Measurements from ENCODE around the gene POLR2J3. TPM values are rescaled to one million over a fixed set of nuclear protein-coding genes. Genes with fewer than 3 reads are reported as not detected.
A peak's percentile ranks its signal among the peaks of the same experiment; 100 is the strongest.
"Not testable (repeated sequence)": the region's sequence is repeated elsewhere in the genome, so short reads cannot be mapped to it uniquely, and the experiment has no call there.

POLR2J3 gene
- total RNA-seq, 1 experiment from 2014 or later: 14.0 TPM

GRCh38 chr7:102527822-102528793 lies 44.3 kb downstream of the POLR2J3 start:
- H3K79me2 ChIP-seq (ENCODE audit: insufficient read depth, low read length); H3K4me2 ChIP-seq (ENCODE audit: low read length); ATAC-seq; RAD21 ChIA-PET (ENCODE audit: low non-redundant PET in 1 of 2, low total read pairs in 2 of 2, uncharacterized antibody in 2 of 2, unreplicated experiment in 2 of 2); H3K27me3 ChIP-seq (ENCODE audit: insufficient read depth, low read length); intact Hi-C loops (cut with micrococcal nuclease); H3K36me3 ChIP-seq (ENCODE audit: control insufficient read depth in 1 of 2, insufficient read depth in 2 of 2, low read length in 2 of 2); H3K9me3 ChIP-seq (ENCODE audit: control insufficient read depth in 1 of 2, insufficient read depth in 1 of 2, low read depth in 1 of 2, low read length in 2 of 2); CTCF ChIA-PET; H3K27ac ChIP-seq (ENCODE audit: low read depth, low read length); H3K9ac ChIP-seq (ENCODE audit: low read length); H3K4me3 ChIP-seq (replicated peaks in 1 of 2; ENCODE audit: low read depth in 1 of 2, low read length in 2 of 2); H3K4me1 ChIP-seq (ENCODE audit: control insufficient read depth in 1 of 2, insufficient read depth in 2 of 2, low read length in 2 of 2); H2AFZ ChIP-seq (ENCODE audit: low read depth, low read length, poor library complexity, severe bottlenecking); POLR2A ChIA-PET; H4K20me1 ChIP-seq (ENCODE audit: insufficient read depth); DNase-seq (ENCODE audit: low read depth, low spot score); H3K9me2 ChIP-seq (ENCODE audit: insufficient read depth); BruUV-seq (replicated peaks): not testable (repeated sequence)

DNA sequence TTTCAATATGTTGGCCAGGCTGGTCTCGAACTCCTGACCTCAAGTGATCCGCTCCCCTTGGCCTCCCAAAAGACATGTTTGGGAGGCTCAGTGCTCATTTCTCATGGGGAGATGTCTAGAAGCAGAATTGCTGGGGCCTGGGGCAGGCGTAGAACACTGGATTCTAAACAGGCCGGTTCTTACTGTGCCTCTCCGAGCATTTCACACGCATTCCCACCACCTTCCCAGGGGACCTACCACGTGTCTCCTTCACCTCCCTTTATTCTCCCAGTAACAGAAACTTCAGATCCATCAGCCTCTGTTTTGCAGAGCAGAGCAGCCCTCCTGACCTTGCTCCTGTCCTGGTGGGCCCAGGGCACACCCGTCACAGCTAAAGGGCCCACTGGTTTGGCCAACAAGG lies 45.2 kb downstream of the POLR2J3 start:
- CTCF ChIA-PET: not testable (repeated sequence)

DNA sequence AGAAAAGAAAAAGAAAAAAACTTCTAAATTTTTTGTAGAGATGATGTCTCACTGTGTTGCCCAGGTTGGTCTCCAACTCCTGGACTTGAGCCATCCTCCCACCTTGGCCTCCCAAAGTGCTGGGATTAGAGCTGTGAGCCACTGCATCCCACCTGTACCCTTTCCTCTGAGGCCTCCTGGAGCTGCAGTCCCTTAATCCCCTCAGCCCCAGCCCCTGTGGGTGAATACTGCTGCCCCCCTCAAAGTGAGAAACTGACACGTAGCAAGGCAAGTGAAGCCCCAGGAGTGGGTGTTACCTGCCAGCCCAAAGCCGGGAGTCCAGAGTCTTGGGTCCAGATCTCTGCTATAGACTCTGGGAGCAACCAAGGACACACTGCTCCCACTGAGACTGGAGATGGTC lies 47.6 kb downstream of the POLR2J3 start:
- H2AFZ ChIP-seq (ENCODE audit: low read depth, low read length, poor library complexity, severe bottlenecking); H3K9ac ChIP-seq (ENCODE audit: low read length); H3K27ac ChIP-seq (ENCODE audit: low read depth, low read length); intact Hi-C loops (cut with micrococcal nuclease); H3K9me3 ChIP-seq (ENCODE audit: control insufficient read depth in 1 of 2, insufficient read depth in 1 of 2, low read depth in 1 of 2, low read length in 2 of 2); H4K20me1 ChIP-seq (ENCODE audit: insufficient read depth); CTCF ChIA-PET; H3K4me2 ChIP-seq (ENCODE audit: low read length); H3K79me2 ChIP-seq (ENCODE audit: insufficient read depth, low read length); H3K27me3 ChIP-seq (ENCODE audit: insufficient read depth, low read length); RAD21 ChIA-PET (ENCODE audit: low non-redundant PET in 1 of 2, low total read pairs in 2 of 2, uncharacterized antibody in 2 of 2, unreplicated experiment in 2 of 2); H3K36me3 ChIP-seq (ENCODE audit: control insufficient read depth in 1 of 2, insufficient read depth in 2 of 2, low read length in 2 of 2); BruUV-seq (replicated peaks); H3K4me3 ChIP-seq (replicated peaks in 1 of 2; ENCODE audit: low read depth in 1 of 2, low read length in 2 of 2); H3K9me2 ChIP-seq (ENCODE audit: insufficient read depth); POLR2A ChIA-PET; H3K4me1 ChIP-seq (ENCODE audit: control insufficient read depth in 1 of 2, insufficient read depth in 2 of 2, low read length in 2 of 2); DNase-seq (ENCODE audit: low read depth, low spot score): not testable (repeated sequence)
- peak; percentile 21; the same call in 1 of the 2 replicates for ATAC-seq

More for the DNA sequence above, 45.2 kb downstream of the POLR2J3 start:
- H3K4me3 ChIP-seq (replicated peaks in 1 of 2; ENCODE audit: low read depth in 1 of 2, low read length in 2 of 2); H3K4me1 ChIP-seq (ENCODE audit: control insufficient read depth in 1 of 2, insufficient read depth in 2 of 2, low read length in 2 of 2); RAD21 ChIA-PET (ENCODE audit: low non-redundant PET in 1 of 2, low total read pairs in 2 of 2, uncharacterized antibody in 2 of 2, unreplicated experiment in 2 of 2); DNase-seq (ENCODE audit: low read depth, low spot score); H3K27me3 ChIP-seq (ENCODE audit: insufficient read depth, low read length); ATAC-seq; H3K36me3 ChIP-seq (ENCODE audit: control insufficient read depth in 1 of 2, insufficient read depth in 2 of 2, low read length in 2 of 2); H2AFZ ChIP-seq (ENCODE audit: low read depth, low read length, poor library complexity, severe bottlenecking); H3K27ac ChIP-seq (ENCODE audit: low read depth, low read length); POLR2A ChIA-PET; H4K20me1 ChIP-seq (ENCODE audit: insufficient read depth); H3K79me2 ChIP-seq (ENCODE audit: insufficient read depth, low read length); H3K9ac ChIP-seq (ENCODE audit: low read length); intact Hi-C loops (cut with micrococcal nuclease); H3K4me2 ChIP-seq (ENCODE audit: low read length); H3K9me3 ChIP-seq (ENCODE audit: control insufficient read depth in 1 of 2, insufficient read depth in 1 of 2, low read depth in 1 of 2, low read length in 2 of 2); BruUV-seq (replicated peaks); H3K9me2 ChIP-seq (ENCODE audit: insufficient read depth): not testable (repeated sequence)

GRCh38 chr7:102520797-102521196 lies 51.6 kb downstream of the POLR2J3 start:
- CTCF ChIA-PET: not testable (repeated sequence)

More at GRCh38 chr7:102520797-102521196, 51.6 kb downstream of the POLR2J3 start:
- H3K4me3 ChIP-seq (replicated peaks in 1 of 2; ENCODE audit: low read depth in 1 of 2, low read length in 2 of 2); H3K36me3 ChIP-seq (ENCODE audit: control insufficient read depth in 1 of 2, insufficient read depth in 2 of 2, low read length in 2 of 2); H2AFZ ChIP-seq (ENCODE audit: low read depth, low read length, poor library complexity, severe bottlenecking); BruUV-seq (replicated peaks); H3K9me2 ChIP-seq (ENCODE audit: insufficient read depth); RAD21 ChIA-PET (ENCODE audit: low non-redundant PET in 1 of 2, low total read pairs in 2 of 2, uncharacterized antibody in 2 of 2, unreplicated experiment in 2 of 2); H3K79me2 ChIP-seq (ENCODE audit: insufficient read depth, low read length); H3K4me1 ChIP-seq (ENCODE audit: control insufficient read depth in 1 of 2, insufficient read depth in 2 of 2, low read length in 2 of 2); DNase-seq (ENCODE audit: low read depth, low spot score); ATAC-seq; H3K9me3 ChIP-seq (ENCODE audit: control insufficient read depth in 1 of 2, insufficient read depth in 1 of 2, low read depth in 1 of 2, low read length in 2 of 2); H3K9ac ChIP-seq (ENCODE audit: low read length); H3K27ac ChIP-seq (ENCODE audit: low read depth, low read length); H3K4me2 ChIP-seq (ENCODE audit: low read length); intact Hi-C loops (cut with micrococcal nuclease); POLR2A ChIA-PET; H4K20me1 ChIP-seq (ENCODE audit: insufficient read depth); H3K27me3 ChIP-seq (ENCODE audit: insufficient read depth, low read length): not testable (repeated sequence)
